Activated naive CD8-positive, alpha-beta T cell treated with anti-CD3 and anti-CD28 coated beads, Interleukin-2, amount 10 ng/mL, durations not matched to agents 7 days and 5 days (primary cell): ENCODE data around the gene STUM. TPM values are rescaled to one million over a fixed set of nuclear protein-coding genes. Genes with fewer than 3 reads are reported as not detected.

Source experiments
- ATAC-seq: fragments of 150-1000 bp; cut with Tn5 transposase; one replicate; pipeline ENCODE4 v1.10.0; 2021; ENCODE audit warnings: low read depth, moderate library complexity
- POLR2A ChIA-PET: fragments of 350-600 bp; sonication (Branson Sonifier 250); formaldehyde crosslinking; loops from one replicate; lab custom pipeline; 2021; ENCODE audit warnings: antibody characterized with exemption; lab: Charles Lee
- DNase-seq: peaks from one replicate; pipeline ENCODE4 v3.0.0; 2021
- H3K27ac Mint-ChIP-seq: one replicate; pipeline ENCODE4 v1.8.0; 2022; ENCODE audit warnings: mild to moderate bottlenecking, mixed read lengths
- H3K27me3 Mint-ChIP-seq: one replicate; pipeline ENCODE4 v1.8.0; 2022; ENCODE audit warnings: mild to moderate bottlenecking, moderate library complexity, mixed read lengths
- H3K36me3 Mint-ChIP-seq: one replicate; pipeline ENCODE4 v1.8.0; 2021; ENCODE audit warnings: mild to moderate bottlenecking, mixed read lengths
- H3K4me1 Mint-ChIP-seq: one replicate; pipeline ENCODE4 v1.8.0; 2021; ENCODE audit warnings: mixed read lengths
- H3K4me3 Mint-ChIP-seq: one replicate; pipeline ENCODE4 v1.8.0; 2022; ENCODE audit warnings: mild to moderate bottlenecking, moderate library complexity, mixed read lengths
- H3K9me3 Mint-ChIP-seq: one replicate; pipeline ENCODE4 v1.8.0; 2021; ENCODE audit warnings: mixed read lengths
- total RNA-seq, 2 experiments: library from RNA; stranded (reverse); gene quantifications; one replicate each; pipeline ENCODE4 v1.2.3, GENCODE V29; 2021

STUM gene
- total RNA-seq, 2 experiments from 2014 or later = not detected

DNA sequence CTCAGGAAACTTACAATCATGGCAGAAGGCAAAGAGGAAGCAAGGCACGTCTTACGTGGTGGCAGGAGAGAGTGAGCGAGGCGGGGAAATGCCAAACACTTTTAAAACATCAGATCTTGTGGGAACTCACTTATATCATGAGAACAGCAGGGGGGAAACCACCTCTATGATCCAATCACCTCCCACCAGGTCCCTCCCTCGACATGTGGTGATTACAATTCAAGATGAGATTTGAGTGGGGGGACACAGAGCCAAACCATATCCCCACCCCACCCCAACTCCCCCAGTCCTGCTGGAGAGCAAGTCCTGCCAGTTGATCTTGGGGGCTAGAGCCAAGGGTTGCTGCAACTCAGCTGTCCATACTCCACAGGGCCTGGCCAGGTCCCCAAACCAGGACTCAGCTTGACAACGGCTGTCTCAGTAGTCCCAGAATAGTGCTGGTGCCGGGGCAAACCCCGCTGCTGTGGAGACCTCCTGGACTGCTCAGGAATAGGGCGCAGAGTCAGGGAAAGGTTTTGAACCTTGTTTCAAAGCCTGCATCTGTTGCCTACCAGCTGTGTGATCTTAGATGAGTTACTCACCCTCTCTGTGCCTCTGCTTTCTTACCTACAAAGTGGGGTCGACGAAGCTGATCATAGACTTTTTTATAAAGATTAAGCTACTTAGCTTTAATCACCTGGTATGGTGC is 79.5 kb downstream of the STUM start:
- Mint-ChIP-seq H3K4me3 (no peak overlapping the region), H3K36me3 (peaks cover 14% of the 10 kb centered on the region), H3K27me3 (peaks cover 5% of the 10 kb centered on the region), H3K9me3 (no peaks in the 10 kb centered on the region), H3K4me1 (peaks cover 18% of the 10 kb centered on the region), H3K27ac (no peak overlapping the region)
- DNase-seq (peak; percentile 24), ATAC-seq (no peak)
- POLR2A ChIA-PET = interaction anchor here (0.9 kb wide), 1 partner anchor 26 kb away, joined by 3 read pairs; no protein-coding TSS in a partner anchor

DNA sequence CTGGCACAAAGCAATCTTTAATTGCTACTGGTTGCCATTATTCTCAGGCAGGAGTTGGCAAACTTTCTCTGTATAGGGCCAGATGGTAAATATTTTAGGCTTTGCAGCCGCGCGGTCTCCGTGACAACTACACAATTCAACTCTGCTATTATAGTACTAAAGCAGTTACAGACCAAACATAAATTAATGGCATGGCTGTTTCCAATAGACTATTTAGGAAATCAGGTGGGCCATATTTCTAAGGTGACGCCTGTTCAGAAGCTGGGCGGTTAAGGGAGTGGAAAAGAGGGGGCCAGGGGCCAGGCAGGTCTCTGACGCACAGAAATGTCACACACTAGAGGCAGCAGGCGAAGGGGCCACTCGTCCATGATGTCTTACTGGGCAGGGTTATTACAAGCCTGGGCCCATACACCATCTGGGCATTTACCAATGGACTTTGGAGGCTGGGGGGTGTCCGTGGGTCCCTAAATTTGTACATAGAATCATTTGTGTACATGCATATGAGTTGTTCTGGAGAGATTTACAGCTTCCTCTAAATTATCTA is 80.1 kb downstream of the STUM start:
- POLR2A ChIA-PET = interaction anchor here (0.9 kb wide), 1 partner anchor 26 kb away, joined by 3 read pairs; no protein-coding TSS in a partner anchor
- DNase-seq = no peak
- H3K36me3 Mint-ChIP-seq = peaks cover 14% of the 10 kb centered on the region
- peaks cover 5% of the 10 kb centered on the region for H3K27me3 Mint-ChIP-seq
- H3K4me1 Mint-ChIP-seq = peaks cover 21% of the 10 kb centered on the region
- H3K27ac Mint-ChIP-seq = no peak overlapping the region
- H3K4me3 Mint-ChIP-seq = no peak overlapping the region
- no peak for ATAC-seq
- no peaks in the 10 kb centered on the region for H3K9me3 Mint-ChIP-seq

DNA sequence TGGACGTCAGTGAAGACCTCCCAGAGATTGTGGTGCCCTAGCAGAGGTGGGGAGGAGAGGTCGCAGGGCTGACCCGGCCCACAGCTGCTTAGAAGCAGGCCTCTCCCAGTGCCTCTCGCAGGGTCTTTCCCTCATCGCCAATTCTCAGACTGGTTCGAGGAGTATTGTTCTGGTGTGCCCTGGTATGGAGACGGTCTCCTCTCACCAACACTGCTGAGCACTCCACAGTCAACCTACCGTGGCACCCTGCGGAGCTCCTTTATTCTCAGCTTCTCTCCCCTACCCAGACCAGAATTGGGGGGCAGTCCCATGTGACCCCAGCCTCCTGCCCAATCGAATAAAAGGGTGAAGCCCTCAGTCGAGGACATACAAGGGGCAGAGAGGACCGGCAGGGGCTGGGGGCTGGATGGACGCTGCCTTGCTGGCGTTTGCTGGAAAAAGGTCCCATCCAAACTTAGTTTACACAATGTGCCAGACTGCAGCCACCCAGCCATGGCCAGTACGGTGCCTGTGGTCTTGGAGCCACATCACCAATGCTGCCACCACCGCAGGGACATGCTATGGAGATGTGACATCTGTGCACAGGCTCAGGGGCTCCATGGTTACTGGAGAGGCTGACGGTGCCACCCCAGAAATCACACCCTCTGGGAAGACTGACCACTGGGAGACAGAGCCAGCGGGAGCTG is 80.8 kb downstream of the STUM start:
- no peaks in the 10 kb centered on the region for H3K9me3 Mint-ChIP-seq
- POLR2A ChIA-PET = no interaction called here
- H3K4me3 Mint-ChIP-seq = no peak overlapping the region
- H3K36me3 Mint-ChIP-seq = peaks cover 16% of the 10 kb centered on the region
- peaks cover 24% of the 10 kb centered on the region for H3K4me1 Mint-ChIP-seq
- no peak overlapping the region for H3K27ac Mint-ChIP-seq
- H3K27me3 Mint-ChIP-seq = peaks cover 5% of the 10 kb centered on the region
- ATAC-seq (no peak), DNase-seq (peak; percentile 21)

DNA sequence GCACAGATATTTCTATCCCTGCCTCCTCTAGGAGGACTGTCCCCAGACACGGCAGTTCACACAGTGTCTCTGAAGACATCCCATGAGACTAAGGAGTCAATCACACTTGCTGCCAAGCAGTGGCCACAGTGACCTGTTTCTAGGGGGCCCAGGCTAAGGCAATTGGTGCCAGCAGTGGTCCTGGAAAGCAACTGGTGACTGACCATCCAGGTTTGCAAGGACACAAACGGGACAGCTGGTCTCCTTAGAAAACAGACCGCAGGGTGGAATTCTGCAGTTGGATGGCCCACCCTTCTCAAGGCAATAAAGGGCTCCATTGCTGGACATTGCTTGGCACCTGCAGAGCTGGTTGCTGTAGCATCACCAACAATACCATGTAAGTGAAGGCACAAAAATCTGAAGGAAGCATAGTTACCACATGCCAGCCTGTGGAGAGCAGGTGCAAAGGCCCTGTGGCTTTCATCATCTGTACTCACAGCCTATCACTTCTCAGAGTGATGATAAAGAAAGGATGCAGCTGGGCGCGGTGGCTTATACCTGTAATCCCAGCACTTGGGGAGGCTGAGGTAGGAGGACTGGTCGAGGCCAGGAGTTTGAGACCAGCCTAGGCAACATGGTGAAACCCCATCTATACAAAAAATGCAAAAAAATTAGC is 81.5 kb downstream of the STUM start:
- no peak overlapping the region for H3K27ac Mint-ChIP-seq

DNA sequence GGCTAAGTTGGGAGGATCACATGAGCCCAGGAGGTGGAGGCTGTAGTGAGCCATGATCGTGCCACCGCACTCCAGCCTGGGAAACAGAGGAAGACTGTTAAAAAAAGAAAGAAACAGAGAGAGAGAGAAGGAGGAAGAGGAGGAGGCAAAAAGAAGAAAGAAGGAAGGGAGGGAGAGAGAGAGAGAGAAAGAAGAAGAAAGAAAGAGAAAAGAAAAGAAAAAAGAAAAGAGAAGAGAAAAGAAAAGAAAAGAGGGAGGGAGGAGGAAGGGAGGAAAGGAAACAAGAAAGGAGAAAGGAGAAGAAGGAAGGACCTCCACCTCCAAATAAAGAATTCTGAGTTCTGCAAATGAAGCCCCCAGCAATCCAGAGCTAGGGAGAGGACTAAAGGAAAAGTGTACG is 82.0 kb downstream of the STUM start:
- H3K36me3 Mint-ChIP-seq = peaks cover 22% of the 10 kb centered on the region
- H3K4me1 Mint-ChIP-seq = peaks cover 32% of the 10 kb centered on the region
- no peak overlapping the region for H3K4me3 Mint-ChIP-seq
- no peak for ATAC-seq
- H3K9me3 Mint-ChIP-seq = no peaks in the 10 kb centered on the region
- H3K27me3 Mint-ChIP-seq = peaks cover 4% of the 10 kb centered on the region
- no peak for DNase-seq
- no peak overlapping the region for H3K27ac Mint-ChIP-seq
- POLR2A ChIA-PET = no interaction called here

More for the DNA sequence above, 81.5 kb downstream of the STUM start:
- POLR2A ChIA-PET = no interaction called here
- Mint-ChIP-seq H3K4me1 (peaks cover 27% of the 10 kb centered on the region), H3K36me3 (peaks cover 18% of the 10 kb centered on the region), H3K27me3 (peaks cover 5% of the 10 kb centered on the region), H3K4me3 (no peak overlapping the region), H3K9me3 (no peaks in the 10 kb centered on the region)
- DNase-seq (peak; percentile 19), ATAC-seq (no peak)

DNA sequence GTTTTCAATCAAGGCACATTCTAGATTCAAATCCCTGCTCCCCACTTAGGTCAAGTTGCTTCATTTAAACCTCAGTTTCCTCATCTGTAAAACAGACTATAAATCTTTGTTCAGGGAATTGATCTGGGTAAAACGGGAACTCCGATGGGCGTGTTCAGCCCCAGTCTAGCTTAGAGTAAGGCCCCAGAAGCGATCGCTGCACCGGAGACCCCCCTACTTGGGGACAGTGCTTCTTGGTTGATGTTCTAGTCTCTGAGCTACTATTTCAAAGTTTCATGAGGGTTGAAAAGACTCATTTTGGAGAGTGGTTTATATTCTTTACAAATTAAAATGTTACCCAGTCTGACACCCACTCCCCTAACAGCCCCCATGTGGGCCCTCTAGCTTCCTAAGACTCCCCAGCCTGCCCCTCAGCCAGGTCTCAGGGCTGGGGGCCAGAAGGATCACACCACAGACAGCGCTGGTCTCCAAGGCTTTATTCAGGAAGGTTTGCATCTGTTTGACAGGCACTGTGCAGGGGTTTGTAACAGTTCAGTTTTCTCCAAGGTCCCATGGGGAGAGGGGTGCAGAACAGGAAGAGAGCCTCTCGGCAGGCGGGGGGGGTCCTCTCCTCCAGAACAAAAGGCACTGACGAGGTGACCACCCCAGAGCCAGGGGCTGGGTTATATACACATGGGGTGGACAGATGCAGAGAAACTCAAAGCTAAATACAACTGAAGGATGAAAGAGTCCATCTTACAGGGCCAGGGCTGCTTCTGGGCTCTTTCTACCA is 82.9 kb downstream of the STUM start:
- peaks cover 22% of the 10 kb centered on the region for H3K36me3 Mint-ChIP-seq
- no peak for ATAC-seq
- peak; percentile 15 for DNase-seq
- no peaks in the 10 kb centered on the region for H3K27me3 Mint-ChIP-seq
- POLR2A ChIA-PET = no interaction called here
- no peaks in the 10 kb centered on the region for H3K9me3 Mint-ChIP-seq
- H3K4me1 Mint-ChIP-seq = peaks cover 29% of the 10 kb centered on the region
- H3K4me3 Mint-ChIP-seq = no peak overlapping the region
- H3K27ac Mint-ChIP-seq = no peak overlapping the region

DNA sequence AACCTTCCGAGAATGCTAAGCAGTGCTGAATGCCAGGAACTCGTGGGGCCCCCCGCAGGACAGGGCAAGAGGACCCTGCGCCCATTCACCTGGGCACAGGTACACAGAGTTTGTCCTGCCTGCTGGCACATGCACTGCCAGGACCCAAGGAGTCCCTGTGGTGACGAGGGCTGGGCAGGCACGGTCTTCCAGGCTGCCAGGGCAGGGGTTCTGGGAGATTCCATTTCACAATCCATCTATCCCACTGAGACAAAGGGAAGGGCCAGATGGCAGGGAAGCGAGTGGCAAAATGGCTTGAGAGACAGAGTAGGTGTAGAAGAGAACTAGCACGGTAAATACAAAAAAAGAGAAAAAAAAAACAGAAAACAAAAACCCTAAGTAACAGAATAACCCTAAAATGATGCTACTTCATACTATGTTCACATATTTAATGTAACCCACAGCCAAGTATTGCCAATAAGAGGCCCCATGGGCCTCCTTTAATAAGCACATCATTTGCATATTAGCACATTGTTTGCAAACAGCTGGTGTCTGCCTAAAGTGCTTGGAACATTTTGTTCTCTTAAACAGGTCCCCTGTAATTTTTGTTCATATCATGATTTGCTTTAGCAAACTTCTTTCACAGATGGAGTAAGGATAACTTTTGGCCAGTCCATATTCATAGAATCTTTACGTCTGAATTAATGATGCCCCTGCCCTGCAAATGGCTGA is 83.8 kb downstream of the STUM start:
- Mint-ChIP-seq H3K27ac (no peak overlapping the region), H3K4me1 (peaks cover 26% of the 10 kb centered on the region), H3K27me3 (no peaks in the 10 kb centered on the region), H3K9me3 (no peaks in the 10 kb centered on the region), H3K4me3 (no peak overlapping the region), H3K36me3 (peaks cover 26% of the 10 kb centered on the region)
- no peak for ATAC-seq
- peak; percentile 23 for DNase-seq
- POLR2A ChIA-PET = interaction anchor here (0.8 to 1.9 kb wide), 4 partner anchors 50 to 196 kb away, joined by 3 to 5 read pairs (median 4); no protein-coding TSS in a partner anchor

DNA sequence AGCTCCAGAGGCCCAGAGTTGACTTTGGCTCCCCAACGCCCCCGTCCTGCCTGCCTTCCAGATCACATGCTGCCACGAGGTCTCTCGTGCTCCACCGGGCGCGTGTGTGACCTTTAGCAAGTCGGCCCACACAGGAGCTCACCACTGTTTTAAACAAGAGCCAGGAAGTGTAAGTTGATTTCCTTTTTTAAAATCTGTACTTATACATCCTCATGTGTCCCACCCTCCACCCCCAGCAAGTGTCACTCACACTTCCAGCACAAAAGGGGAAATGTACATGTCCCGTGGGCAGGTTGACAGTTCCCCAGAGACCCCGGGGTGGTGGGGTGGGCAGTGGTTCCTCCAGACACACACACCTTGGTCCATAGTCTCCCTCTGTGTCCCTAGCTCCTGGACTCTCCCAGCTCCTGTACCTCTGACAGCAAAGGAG is 84.4 kb downstream of the STUM start:
- Mint-ChIP-seq H3K4me3 (no peak overlapping the region), H3K9me3 (no peaks in the 10 kb centered on the region), H3K27me3 (no peaks in the 10 kb centered on the region), H3K4me1 (peaks cover 26% of the 10 kb centered on the region), H3K36me3 (peaks cover 24% of the 10 kb centered on the region), H3K27ac (peak overlapping the region; percentile 62)
- ATAC-seq (no peak), DNase-seq (peak; percentile 34)
- POLR2A ChIA-PET = interaction anchor here (0.8 to 2.1 kb wide), 7 partner anchors 21 to 195 kb away, joined by 3 to 5 read pairs (median 4); partner anchors contain the start of gene ITPKB

DNA sequence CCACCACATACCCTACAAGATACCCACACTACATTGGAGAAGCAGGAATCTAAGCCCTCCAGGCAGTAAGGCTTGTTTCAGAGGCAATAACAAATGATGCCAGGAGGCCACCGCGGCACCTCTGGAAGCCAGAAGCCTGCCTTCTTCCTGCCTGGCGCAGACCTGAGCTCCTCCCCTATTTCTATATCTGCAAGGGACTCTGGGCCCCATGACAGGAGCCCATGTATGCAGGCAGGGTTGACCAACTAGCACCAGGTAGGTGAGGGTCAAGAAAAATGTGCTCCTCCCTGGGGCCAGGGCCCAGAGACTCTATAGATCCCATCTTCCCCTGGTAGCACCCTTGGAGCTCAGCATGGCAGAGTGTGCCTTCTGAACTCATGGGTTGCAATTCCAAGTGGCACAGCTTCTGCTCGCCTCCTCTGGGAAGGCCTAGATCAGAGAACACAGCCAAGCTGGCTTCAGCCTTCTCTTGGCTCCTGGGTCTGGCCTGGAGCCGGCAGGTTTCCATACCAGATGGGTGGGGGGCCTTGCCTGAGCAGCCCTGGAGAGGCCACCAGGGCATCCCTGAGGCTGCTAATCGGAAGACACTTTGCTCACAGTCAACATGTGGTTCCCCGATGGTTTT is 85.1 kb downstream of the STUM start:
- POLR2A ChIA-PET = interaction anchor here (0.8 to 2.1 kb wide), 7 partner anchors 20 to 195 kb away, joined by 3 to 5 read pairs (median 4); partner anchors contain the start of gene ITPKB
- peaks cover 24% of the 10 kb centered on the region for H3K36me3 Mint-ChIP-seq

DNA sequence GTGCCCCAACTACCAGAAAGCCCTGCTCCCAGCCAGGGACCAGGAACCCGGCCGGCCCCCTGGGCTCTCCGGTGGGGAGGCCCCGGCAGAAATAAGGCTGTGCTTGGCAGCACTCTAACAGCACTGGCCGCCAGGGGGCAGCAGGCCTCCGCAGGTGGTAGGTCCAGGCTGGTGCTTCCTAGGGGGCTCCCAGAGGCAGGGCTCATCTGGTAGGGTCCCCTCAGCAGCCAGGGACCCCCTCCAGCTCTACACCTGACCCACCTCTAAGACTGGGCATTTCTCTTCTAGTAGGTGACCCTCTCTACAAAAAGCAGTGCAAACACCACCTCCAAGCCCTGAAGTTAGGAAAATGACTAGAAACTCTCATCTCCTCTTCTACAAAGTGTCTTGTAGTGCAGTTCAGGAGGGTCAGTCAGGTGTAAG is 85.6 kb downstream of the STUM start:
- Mint-ChIP-seq H3K36me3 (peaks cover 24% of the 10 kb centered on the region), H3K4me3 (peak overlapping the region; percentile 3), H3K27me3 (no peaks in the 10 kb centered on the region), H3K9me3 (no peaks in the 10 kb centered on the region), H3K27ac (peak overlapping the region; percentile 59), H3K4me1 (peaks cover 26% of the 10 kb centered on the region)
- peak; percentile 89 for DNase-seq
- peak; percentile 76 for ATAC-seq
- POLR2A ChIA-PET = interaction anchor here (0.8 to 2.1 kb wide), 6 partner anchors 19 to 194 kb away, joined by 3 to 5 read pairs (median 4); no protein-coding TSS in a partner anchor

More for the DNA sequence above, 85.1 kb downstream of the STUM start:
- Mint-ChIP-seq H3K4me3 (no peak overlapping the region), H3K4me1 (peaks cover 26% of the 10 kb centered on the region), H3K27me3 (no peaks in the 10 kb centered on the region), H3K27ac (peak overlapping the region; percentile 59), H3K9me3 (no peaks in the 10 kb centered on the region)
- no peak for DNase-seq
- peak; percentile 3 for ATAC-seq

DNA sequence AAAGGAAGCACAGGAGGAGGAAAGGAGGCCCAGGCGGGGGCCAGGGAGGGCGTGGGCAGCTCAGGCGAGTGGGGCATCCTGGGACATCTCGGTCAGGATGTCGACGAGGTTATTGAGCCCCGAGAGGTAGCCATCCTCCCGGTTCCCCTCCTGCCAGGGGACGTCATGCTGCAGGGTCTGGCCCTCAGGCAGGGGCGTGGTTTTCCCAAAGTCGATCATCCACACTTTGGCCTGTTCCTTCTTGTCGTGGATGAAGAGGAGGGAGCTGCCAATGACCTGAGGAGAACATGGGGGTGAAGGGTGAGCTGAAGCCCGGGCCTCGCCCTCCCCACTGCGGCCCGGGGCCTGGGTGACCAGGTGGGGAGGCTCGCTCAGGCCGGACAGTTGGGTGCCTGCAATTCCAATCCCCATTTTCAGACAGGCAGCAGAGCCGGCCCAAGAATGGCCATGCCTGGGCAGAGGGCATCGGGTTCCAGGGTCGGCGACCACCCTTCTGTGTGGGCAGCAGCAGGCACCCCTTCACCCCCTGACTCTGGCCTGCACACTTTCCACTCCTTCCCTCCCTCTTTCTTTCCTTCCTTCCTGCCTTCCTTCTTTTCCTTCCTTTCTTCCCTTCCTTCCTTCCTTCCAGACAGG is 86.2 kb downstream of the STUM start:
- DNase-seq (peak; percentile 39), ATAC-seq (no peak)
- peak overlapping the region; percentile 72 for H3K4me3 Mint-ChIP-seq
- peaks cover 24% of the 10 kb centered on the region for H3K36me3 Mint-ChIP-seq
- POLR2A ChIA-PET = interaction anchor here (1.7 to 2.1 kb wide), 2 partner anchors 19 kb away, joined by 5 to 11 read pairs; no protein-coding TSS in a partner anchor
- no peaks in the 10 kb centered on the region for H3K9me3 Mint-ChIP-seq
- no peaks in the 10 kb centered on the region for H3K27me3 Mint-ChIP-seq
- H3K27ac Mint-ChIP-seq = peak overlapping the region; percentile 84
- peaks cover 26% of the 10 kb centered on the region for H3K4me1 Mint-ChIP-seq
